Measurements from ENCODE around the gene LRRC14B.

The LRRC14B gene

DNA sequence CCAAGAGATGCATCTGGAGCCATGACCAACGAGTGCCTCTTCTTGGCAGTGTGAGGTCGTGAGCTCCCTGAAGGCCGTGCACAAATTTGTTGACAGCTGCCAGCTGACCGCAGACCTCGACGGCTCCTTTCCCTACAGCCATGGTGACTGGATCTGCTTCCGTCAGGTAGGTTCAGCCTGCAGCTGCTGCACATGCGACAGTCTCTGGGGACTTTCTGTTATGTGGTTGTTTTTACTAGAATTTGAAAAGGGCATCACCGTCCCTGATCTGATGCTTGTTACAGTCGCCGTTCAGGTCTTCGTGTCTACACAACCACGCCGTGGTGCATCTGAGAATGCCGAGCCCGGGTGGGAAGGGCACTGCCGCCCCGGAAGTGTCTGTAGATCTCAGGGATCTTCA is 36.5 kb upstream of the LRRC14B start:
- no peaks in the 10 kb centered on the region for H3K9me3 ChIP-seq (ENCODE audit: control insufficient read depth, insufficient read depth, low read depth, low read length)
- CTCF ChIA-PET = interaction anchor here (0.7 kb wide), 1 partner anchor 24 kb away, joined by 3 read pairs; no protein-coding TSS in a partner anchor
- no peak overlapping the region for H3K27ac ChIP-seq (ENCODE audit: extremely low read depth, low read depth, low read length)
- H3K4me1 ChIP-seq (ENCODE audit: control insufficient read depth, insufficient read depth, low read length) = no peaks in the 10 kb centered on the region
- no peak overlapping the region for H3K4me3 ChIP-seq (ENCODE audit: low read depth, low read length)
- H3K36me3 ChIP-seq (ENCODE audit: control insufficient read depth in 2 of 2, insufficient read depth in 1 of 2, low read length in 2 of 2) = peaks cover 3% of the 10 kb centered on the region in 2 experiments; a peak in 2 of 3 replicates
- POLR2A ChIA-PET = no interaction called here
- TF ChIP-seq ZNF423 (tag by site-specific recombination; IDR thresholded peaks at IDR 0.05) (no peak), ZNF785 (tag by site-specific recombination; IDR thresholded peaks at IDR 0.05) (no peak), ZNF529 (tag by site-specific recombination; IDR thresholded peaks at IDR 0.05; ENCODE audit: insufficient replicate concordance) (no peak), KLF10 (tag by site-specific recombination; IDR thresholded peaks at IDR 0.05) (no peak), ZNF768 (tag by site-specific recombination; IDR thresholded peaks at IDR 0.05) (no peak), ZNF777 (tag by site-specific recombination; IDR thresholded peaks at IDR 0.05; ENCODE audit: borderline replicate concordance) (no peak)
- TF ChIP-seq, protein P1, sequence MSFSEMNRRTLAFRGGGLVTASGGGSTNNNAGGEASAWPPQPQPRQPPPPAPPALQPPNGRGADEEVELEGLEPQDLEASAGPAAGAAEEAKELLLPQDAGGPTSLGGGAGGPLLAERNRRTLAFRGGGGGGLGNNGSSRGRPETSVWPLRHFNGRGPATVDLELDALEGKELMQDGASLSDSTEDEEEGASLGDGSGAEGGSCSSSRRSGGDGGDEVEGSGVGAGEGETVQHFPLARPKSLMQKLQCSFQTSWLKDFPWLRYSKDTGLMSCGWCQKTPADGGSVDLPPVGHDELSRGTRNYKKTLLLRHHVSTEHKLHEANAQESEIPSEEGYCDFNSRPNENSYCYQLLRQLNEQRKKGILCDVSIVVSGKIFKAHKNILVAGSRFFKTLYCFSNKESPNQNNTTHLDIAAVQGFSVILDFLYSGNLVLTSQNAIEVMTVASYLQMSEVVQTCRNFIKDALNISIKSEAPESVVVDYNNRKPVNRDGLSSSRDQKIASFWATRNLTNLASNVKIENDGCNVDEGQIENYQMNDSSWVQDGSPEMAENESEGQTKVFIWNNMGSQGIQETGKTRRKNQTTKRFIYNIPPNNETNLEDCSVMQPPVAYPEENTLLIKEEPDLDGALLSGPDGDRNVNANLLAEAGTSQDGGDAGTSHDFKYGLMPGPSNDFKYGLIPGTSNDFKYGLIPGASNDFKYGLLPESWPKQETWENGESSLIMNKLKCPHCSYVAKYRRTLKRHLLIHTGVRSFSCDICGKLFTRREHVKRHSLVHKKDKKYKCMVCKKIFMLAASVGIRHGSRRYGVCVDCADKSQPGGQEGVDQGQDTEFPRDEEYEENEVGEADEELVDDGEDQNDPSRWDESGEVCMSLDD (tag by site-specific recombination; IDR thresholded peaks at IDR 0.05) = no peak

DNA sequence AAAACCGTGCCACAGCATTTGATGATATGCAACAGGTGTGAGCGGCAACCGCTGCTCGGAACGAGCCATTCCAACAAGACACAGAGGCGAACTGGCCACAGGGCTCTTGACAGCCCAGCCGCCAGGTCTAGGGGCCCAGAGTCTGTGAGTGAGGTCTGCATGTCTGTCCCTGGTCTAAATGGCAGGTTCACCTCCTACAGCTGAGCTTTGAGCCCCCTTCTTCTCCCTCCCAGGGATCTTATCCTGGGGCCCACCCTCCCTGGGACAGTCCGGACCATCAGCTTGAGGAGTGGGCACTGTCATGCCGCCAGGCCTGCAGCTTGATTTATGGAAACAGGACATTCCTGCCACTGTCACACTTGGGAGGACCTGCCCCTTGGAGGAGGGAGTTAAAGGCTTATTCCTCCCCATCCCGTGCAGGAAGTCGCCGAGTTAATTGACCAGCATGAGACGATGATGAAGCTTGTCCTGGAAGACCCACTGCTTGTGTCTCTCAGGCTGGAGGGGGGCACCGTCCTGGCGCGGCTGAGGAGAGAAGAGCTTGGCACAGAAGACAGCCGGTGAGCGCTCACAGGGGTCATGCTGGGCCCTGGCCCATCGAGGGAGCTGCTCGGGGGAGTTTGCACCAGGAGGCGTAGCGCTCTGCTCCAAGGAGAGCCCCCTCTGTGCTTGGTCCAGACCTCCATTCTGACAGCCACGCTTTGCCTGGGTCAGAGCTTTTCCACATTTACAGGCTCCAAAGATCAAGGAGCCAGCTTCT is 35.5 kb upstream of the LRRC14B start:
- POLR2A ChIA-PET = no interaction called here
- peaks cover 3% of the 10 kb centered on the region in 2 experiments; a peak in 2 of 3 replicates for H3K36me3 ChIP-seq (ENCODE audit: control insufficient read depth in 2 of 2, insufficient read depth in 1 of 2, low read length in 2 of 2)
- TF ChIP-seq ZNF366 (tag by site-specific recombination; conservative IDR thresholded peaks at IDR 0.05) (no peak), SCRT1 (tag by site-specific recombination; IDR thresholded peaks at IDR 0.05; ENCODE audit: borderline replicate concordance) (peak; percentile 61; the same call in 1 of the 2 replicates), SCRT2 (tag by site-specific recombination; IDR thresholded peaks at IDR 0.05) (peak; percentile 86), ZNF324 (tag by site-specific recombination; IDR thresholded peaks at IDR 0.05) (no peak), ZNF24 (tag by site-specific recombination; IDR thresholded peaks at IDR 0.05) (no peak), ZNF701 (tag by site-specific recombination; IDR thresholded peaks at IDR 0.05) (no peak), ZBTB17 (tag by site-specific recombination; IDR thresholded peaks at IDR 0.05) (no peak), ZNF23 (tag by site-specific recombination; IDR thresholded peaks at IDR 0.05; ENCODE audit: borderline replicate concordance) (no peak)
- CTCF ChIA-PET = no interaction called here
- H3K4me1 ChIP-seq (ENCODE audit: control insufficient read depth, insufficient read depth, low read length) = no peaks in the 10 kb centered on the region
- no peak overlapping the region for H3K27ac ChIP-seq (ENCODE audit: extremely low read depth, low read depth, low read length)
- no peaks in the 10 kb centered on the region for H3K9me3 ChIP-seq (ENCODE audit: control insufficient read depth, insufficient read depth, low read depth, low read length)
- H3K4me3 ChIP-seq (ENCODE audit: low read depth, low read length) = no peak overlapping the region

DNA sequence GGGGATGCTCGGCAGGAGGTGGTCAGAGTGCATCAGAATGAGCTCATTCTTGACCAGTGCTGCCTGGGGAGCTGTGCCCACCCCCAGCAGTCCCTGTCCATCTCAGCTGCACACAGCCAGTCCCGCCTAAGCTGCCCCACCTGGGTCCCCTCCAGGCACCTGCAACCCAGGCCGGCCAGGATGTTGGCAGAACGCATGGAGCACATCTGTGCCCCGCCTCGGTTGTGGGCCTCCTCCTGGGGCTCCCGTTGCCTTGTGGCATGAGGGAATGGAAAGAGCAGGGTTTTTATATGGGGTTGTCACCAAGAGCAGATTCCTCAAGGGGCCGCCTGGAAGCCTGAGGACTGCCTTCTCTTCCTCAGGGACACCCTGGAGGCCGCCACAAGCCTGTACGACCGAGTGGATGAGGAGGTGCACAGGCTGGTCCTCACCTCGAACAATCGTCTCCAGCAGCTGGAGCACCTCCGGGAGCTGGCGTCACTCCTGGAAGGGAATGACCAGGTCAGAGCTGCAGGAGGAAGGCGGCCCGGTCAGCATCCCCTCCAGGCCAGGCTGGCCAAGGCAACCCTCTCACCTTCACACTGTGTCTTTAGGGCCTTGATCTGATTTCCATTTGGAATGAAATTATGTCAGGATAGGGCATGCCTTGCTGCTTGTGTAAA is 34.8 kb upstream of the LRRC14B start:
- no peaks in the 10 kb centered on the region for H3K9me3 ChIP-seq (ENCODE audit: control insufficient read depth, insufficient read depth, low read depth, low read length)
- ChIA-PET POLR2A (no interaction called here), CTCF (no interaction called here)
- H3K27ac ChIP-seq (ENCODE audit: extremely low read depth, low read depth, low read length) = no peak overlapping the region
- no peak overlapping the region for H3K4me3 ChIP-seq (ENCODE audit: low read depth, low read length)
- H3K36me3 ChIP-seq (ENCODE audit: control insufficient read depth in 2 of 2, insufficient read depth in 1 of 2, low read length in 2 of 2) = peaks cover 2 to 3% of the 10 kb centered on the region in 2 experiments; a peak in 2 of 3 replicates
- no peaks in the 10 kb centered on the region for H3K4me1 ChIP-seq (ENCODE audit: control insufficient read depth, insufficient read depth, low read length)
- TF ChIP-seq, protein P2, sequence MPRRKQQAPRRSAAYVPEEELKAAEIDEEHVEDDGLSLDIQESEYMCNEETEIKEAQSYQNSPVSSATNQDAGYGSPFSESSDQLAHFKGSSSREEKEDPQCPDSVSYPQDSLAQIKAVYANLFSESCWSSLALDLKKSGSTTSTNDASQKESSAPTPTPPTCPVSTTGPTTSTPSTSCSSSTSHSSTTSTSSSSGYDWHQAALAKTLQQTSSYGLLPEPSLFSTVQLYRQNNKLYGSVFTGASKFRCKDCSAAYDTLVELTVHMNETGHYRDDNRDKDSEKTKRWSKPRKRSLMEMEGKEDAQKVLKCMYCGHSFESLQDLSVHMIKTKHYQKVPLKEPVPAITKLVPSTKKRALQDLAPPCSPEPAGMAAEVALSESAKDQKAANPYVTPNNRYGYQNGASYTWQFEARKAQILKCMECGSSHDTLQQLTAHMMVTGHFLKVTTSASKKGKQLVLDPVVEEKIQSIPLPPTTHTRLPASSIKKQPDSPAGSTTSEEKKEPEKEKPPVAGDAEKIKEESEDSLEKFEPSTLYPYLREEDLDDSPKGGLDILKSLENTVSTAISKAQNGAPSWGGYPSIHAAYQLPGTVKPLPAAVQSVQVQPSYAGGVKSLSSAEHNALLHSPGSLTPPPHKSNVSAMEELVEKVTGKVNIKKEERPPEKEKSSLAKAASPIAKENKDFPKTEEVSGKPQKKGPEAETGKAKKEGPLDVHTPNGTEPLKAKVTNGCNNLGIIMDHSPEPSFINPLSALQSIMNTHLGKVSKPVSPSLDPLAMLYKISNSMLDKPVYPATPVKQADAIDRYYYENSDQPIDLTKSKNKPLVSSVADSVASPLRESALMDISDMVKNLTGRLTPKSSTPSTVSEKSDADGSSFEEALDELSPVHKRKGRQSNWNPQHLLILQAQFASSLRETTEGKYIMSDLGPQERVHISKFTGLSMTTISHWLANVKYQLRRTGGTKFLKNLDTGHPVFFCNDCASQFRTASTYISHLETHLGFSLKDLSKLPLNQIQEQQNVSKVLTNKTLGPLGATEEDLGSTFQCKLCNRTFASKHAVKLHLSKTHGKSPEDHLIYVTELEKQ (tag by site-specific recombination; IDR thresholded peaks at IDR 0.05; ENCODE audit: borderline replicate concordance) = no peak
- no peak for TF ChIP-seq ZNF530 (tag by site-specific recombination; IDR thresholded peaks at IDR 0.05; ENCODE audit: low read depth)
- no peak for TF ChIP-seq ZNF391 (tag by site-specific recombination; IDR thresholded peaks at IDR 0.05; ENCODE audit: borderline replicate concordance, low read depth)
- no peak for TF ChIP-seq ZNF521 (tag by site-specific recombination; IDR thresholded peaks at IDR 0.05)
- TF ChIP-seq TRIM28 (IDR thresholded peaks at IDR 0.05; ENCODE audit: borderline replicate concordance, low read length) = no peak
- peak; percentile 38; the same call in 1 of the 2 replicates for TF ChIP-seq GLIS2 (tag by site-specific recombination; IDR thresholded peaks at IDR 0.05)
- TF ChIP-seq GLIS1 (tag by site-specific recombination; IDR thresholded peaks at IDR 0.05) = peak; percentile 58
- TF ChIP-seq, protein P3, sequence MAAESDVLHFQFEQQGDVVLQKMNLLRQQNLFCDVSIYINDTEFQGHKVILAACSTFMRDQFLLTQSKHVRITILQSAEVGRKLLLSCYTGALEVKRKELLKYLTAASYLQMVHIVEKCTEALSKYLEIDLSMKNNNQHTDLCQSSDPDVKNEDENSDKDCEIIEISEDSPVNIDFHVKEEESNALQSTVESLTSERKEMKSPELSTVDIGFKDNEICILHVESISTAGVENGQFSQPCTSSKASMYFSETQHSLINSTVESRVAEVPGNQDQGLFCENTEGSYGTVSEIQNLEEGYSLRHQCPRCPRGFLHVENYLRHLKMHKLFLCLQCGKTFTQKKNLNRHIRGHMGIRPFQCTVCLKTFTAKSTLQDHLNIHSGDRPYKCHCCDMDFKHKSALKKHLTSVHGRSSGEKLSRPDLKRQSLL (tag by site-specific recombination; IDR thresholded peaks at IDR 0.05) = no peak
